ENCODE data around the gene SMIM1. TPM values are rescaled to one million over a fixed set of nuclear protein-coding genes. Genes with fewer than 3 reads are reported as not detected.

The SMIM1 gene
- total RNA-seq, 1 donor from 2014 or later = 0.72 TPM

GRCh38 chr1:3732434-3733093 lies 40.0 kb upstream of the SMIM1 start:
- Mint-ChIP-seq H3K36me3 (ENCODE audit: low read depth) (peaks cover 1% of the 10 kb centered on the region), H3K27ac (ENCODE audit: unreplicated experiment) (no peak overlapping the region), H3K4me1 (ENCODE audit: low read depth) (peaks cover 12% of the 10 kb centered on the region), H3K9me3 (ENCODE audit: low read depth) (no peaks in the 10 kb centered on the region), H3K4me3 (ENCODE audit: unreplicated experiment) (no peak overlapping the region), H3K27me3 (ENCODE audit: low read depth) (peaks cover 12% of the 10 kb centered on the region)
- TF ChIP-seq CTCF (IDR thresholded peaks at IDR 0.05) = no peak
- no peak for DNase-seq (ENCODE audit: low spot score)

- Mint-ChIP-seq H3K27ac (ENCODE audit: unreplicated experiment) (no peak overlapping the region), H3K4me3 (ENCODE audit: unreplicated experiment) (no peak overlapping the region), H3K4me1 (ENCODE audit: low read depth) (peaks cover 12% of the 10 kb centered on the region), H3K36me3 (ENCODE audit: low read depth) (peaks cover 3% of the 10 kb centered on the region), H3K27me3 (ENCODE audit: low read depth) (peaks cover 12% of the 10 kb centered on the region), H3K9me3 (ENCODE audit: low read depth) (no peaks in the 10 kb centered on the region)
- no peak for TF ChIP-seq CTCF (IDR thresholded peaks at IDR 0.05)
- DNase-seq (ENCODE audit: low spot score) = no peak
Observed at GRCh38 chr1:3733094-3733882, 39.3 kb upstream of the SMIM1 start.

GRCh38 chr1:3733883-3734589 lies 38.5 kb upstream of the SMIM1 start:
- Mint-ChIP-seq H3K27ac (ENCODE audit: unreplicated experiment) (no peak overlapping the region), H3K4me3 (ENCODE audit: unreplicated experiment) (no peak overlapping the region)
- DNase-seq (ENCODE audit: low spot score) = no peak

GRCh38 chr1:3734602-3735001 lies 37.9 kb upstream of the SMIM1 start:
- Mint-ChIP-seq H3K4me3 (ENCODE audit: unreplicated experiment) (no peak overlapping the region), H3K27ac (ENCODE audit: unreplicated experiment) (no peak overlapping the region), H3K27me3 (ENCODE audit: low read depth) (peaks cover 3% of the 10 kb centered on the region), H3K36me3 (ENCODE audit: low read depth) (peaks cover 3% of the 10 kb centered on the region), H3K9me3 (ENCODE audit: low read depth) (no peaks in the 10 kb centered on the region), H3K4me1 (ENCODE audit: low read depth) (peaks cover 12% of the 10 kb centered on the region)
- DNase-seq (ENCODE audit: low spot score) = peak; percentile 87
- no peak for TF ChIP-seq CTCF (IDR thresholded peaks at IDR 0.05)

More at GRCh38 chr1:3733883-3734589, 38.5 kb upstream of the SMIM1 start:
- Mint-ChIP-seq H3K9me3 (ENCODE audit: low read depth) (no peaks in the 10 kb centered on the region), H3K4me1 (ENCODE audit: low read depth) (peaks cover 12% of the 10 kb centered on the region), H3K36me3 (ENCODE audit: low read depth) (peaks cover 3% of the 10 kb centered on the region), H3K27me3 (ENCODE audit: low read depth) (peaks cover 6% of the 10 kb centered on the region)
- no peak for TF ChIP-seq CTCF (IDR thresholded peaks at IDR 0.05)

- DNase-seq (ENCODE audit: low spot score) = peak; percentile 68
- Mint-ChIP-seq H3K36me3 (ENCODE audit: low read depth) (peaks cover 3% of the 10 kb centered on the region), H3K27ac (ENCODE audit: unreplicated experiment) (no peak overlapping the region), H3K4me3 (ENCODE audit: unreplicated experiment) (no peak overlapping the region), H3K4me1 (ENCODE audit: low read depth) (peaks cover 12% of the 10 kb centered on the region), H3K9me3 (ENCODE audit: low read depth) (no peaks in the 10 kb centered on the region), H3K27me3 (ENCODE audit: low read depth) (peaks cover 3% of the 10 kb centered on the region)
- no peak for TF ChIP-seq CTCF (IDR thresholded peaks at IDR 0.05)
Observed at GRCh38 chr1:3735027-3735681, 37.4 kb upstream of the SMIM1 start.
